ENCODE results near the gene KCNJ14.
"Not testable (repeated sequence)": the region's sequence is repeated elsewhere in the genome, so short reads cannot be mapped to it uniquely, and the experiment has no call there.

KCNJ14 gene

DNA sequence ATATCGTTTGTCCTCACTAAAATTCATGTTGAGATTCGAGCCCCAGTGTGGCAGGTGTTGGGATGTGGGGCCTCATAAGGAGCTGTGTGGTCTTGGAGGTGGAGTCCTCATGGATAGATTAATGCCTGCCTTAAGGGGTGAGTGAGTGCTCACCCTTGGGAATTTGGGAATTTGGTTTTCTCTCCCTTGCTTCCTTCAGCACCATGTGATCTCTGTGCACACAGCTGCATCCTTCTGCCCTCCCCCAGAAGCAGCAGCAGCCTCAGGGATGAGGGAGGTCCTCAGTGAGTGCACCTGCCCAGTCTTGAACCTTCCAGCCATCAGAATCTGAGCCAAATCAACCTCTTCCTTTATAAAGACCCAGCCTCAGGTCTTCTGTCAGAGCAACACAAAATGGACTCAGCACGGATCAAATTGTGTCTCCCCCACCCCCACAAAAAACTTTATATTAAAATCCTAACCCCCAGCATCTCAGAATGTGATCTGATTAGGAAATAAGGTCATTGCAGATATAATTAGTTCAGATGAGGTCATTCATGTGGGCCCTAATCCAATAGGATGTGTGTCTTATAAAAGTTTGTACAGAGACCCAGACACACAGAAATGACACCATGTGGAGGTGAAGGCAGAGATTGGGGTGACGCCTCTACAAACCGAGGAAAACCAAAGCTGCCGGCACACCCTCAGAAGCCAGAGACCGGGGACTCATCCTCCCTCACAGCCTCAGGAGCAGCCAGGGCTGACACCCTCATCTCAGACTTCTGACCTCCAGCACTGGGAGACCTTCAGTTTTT, 26.7 kb downstream of the KCNJ14 start:
- Mint-ChIP-seq H3K27ac (no peak overlapping the region), H3K4me3 (no peak overlapping the region), H3K9me3 (no peaks in the 10 kb centered on the region), H3K4me1 (ENCODE audit: low read depth) (peaks cover 23% of the 10 kb centered on the region), H3K27me3 (peaks cover 32% of the 10 kb centered on the region), H3K36me3 (ENCODE audit: low read depth) (peaks cover 29% of the 10 kb centered on the region)
- intact Hi-C loops (cut with micrococcal nuclease) = no loop called here

DNA sequence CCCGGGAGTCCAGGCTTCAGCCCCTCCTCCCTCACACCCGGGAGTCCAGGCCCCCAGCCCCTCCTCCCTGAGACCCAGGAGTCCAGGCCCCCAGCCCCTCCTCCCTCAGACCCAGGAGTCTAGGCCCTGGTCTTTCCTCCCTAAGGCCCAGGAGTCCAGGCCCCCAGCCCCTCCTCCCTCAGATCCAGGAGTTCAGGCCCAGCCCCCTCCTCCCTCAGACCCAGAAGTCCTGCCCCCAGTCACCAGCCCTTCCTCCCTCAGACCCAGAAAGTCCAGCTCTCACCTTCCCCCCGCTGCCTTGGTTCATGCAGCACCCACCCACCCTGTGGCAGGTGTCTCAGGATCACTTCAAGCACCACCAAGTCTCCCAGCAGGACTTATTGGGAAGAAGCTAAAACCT, 27.9 kb downstream of the KCNJ14 start:
- intact Hi-C loops (cut with micrococcal nuclease) = no loop called here
- no peak overlapping the region for H3K27ac Mint-ChIP-seq
- no peaks in the 10 kb centered on the region for H3K9me3 Mint-ChIP-seq
- peaks cover 17% of the 10 kb centered on the region for H3K36me3 Mint-ChIP-seq (ENCODE audit: low read depth)
- peaks cover 23% of the 10 kb centered on the region for H3K4me1 Mint-ChIP-seq (ENCODE audit: low read depth)
- H3K27me3 Mint-ChIP-seq = peaks cover 40% of the 10 kb centered on the region
- H3K4me3 Mint-ChIP-seq = no peak overlapping the region

DNA sequence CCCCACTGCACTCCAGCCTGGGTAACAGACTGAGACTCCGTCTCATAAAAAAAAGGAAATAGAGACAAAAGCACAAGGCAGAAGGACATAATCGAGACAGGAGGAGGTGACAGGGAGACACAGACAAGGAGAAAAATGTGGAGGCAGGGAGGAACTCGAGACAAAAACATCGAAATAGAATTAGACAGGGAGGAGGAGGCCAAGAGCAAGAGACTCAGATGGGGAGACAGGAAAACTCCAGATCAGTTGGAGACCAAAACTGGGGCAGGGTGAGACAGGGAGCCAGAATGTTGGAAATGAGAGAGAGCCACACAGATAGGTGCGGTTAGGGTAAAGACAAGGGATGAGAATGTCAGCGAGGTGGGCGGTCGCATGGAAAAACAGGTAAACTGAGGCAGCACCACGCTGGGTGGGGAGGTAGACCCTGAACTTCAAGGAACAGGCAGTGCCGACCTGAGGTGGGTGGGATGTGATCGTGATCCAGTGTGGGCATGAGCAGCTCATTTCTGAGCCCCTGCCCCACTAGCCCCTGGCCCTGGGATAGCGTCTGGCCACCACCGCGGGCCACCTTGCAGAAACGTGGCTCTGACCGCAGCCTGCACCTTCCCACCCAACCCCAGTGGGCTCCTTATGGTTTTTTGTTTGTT, 29.0 kb downstream of the KCNJ14 start:
- intact Hi-C loops (cut with micrococcal nuclease) = no loop called here
- Mint-ChIP-seq H3K4me1 (ENCODE audit: low read depth) (peaks cover 19% of the 10 kb centered on the region), H3K27me3 (peaks cover 45% of the 10 kb centered on the region), H3K36me3 (ENCODE audit: low read depth) (peaks cover 6% of the 10 kb centered on the region), H3K4me3 (no peak overlapping the region), H3K27ac (no peak overlapping the region), H3K9me3 (no peaks in the 10 kb centered on the region)

DNA sequence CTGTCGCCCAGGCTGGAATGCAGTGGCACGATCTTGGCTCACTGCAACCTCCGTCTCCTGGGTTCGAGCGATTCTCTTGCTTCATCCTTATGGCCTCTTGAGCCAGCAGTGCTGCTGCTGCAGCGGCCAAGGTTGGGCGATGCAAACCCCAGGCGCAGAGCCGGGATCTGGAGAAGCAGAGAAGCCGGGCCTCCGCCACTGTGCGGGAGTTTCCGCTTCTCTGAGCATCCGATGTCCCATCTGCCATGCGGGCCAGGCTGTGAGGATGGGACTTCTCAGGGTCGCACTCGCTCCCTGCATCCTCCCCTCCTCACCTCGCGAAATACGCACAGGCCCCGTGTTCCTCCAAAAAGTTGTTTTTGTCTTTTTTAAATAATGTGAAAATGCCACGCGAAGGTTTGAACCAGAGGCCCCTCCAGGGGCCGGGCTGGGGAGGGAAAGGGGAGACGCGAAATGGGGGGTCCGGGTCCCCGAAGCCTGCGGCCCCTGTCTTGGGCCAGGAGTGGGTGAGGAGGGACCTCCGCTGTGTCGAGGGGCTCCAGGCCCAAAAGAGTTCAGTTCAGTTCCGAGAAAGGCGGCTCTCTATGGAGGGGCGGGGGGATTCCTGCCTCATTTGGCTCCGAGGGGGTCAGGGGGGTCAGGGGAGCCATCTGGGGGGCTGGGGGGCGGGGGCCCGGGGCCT, 29.7 kb downstream of the KCNJ14 start:
- H3K36me3 Mint-ChIP-seq (ENCODE audit: low read depth) = no peaks in the 10 kb centered on the region
- no peaks in the 10 kb centered on the region for H3K9me3 Mint-ChIP-seq

DNA sequence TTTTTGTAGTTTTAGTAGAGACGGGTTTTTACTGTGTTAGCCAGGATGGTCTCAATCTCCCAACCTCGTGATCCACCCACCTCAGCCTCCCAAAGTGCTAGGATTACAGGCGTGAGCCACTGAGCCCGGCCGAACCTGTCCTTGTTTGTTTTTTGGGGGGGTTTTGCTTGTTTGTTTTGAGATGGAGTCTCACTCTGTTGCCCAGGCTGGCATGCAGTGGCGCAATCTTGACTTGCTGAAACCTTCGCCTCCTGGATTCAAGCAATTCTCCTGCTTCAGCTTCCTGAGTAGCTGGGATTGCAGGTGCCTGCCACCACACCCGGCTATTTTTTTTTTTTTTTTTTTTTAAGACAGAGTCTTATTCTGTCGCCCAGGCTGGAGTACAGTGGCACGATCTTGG, 31.3 kb downstream of the KCNJ14 start:
- H3K9me3 Mint-ChIP-seq; intact Hi-C loops (cut with micrococcal nuclease); H3K36me3 Mint-ChIP-seq (ENCODE audit: low read depth); H3K27ac Mint-ChIP-seq; H3K4me3 Mint-ChIP-seq: not testable (repeated sequence)
- peaks cover 50% of the 10 kb centered on the region for H3K27me3 Mint-ChIP-seq
- peaks cover 11% of the 10 kb centered on the region for H3K4me1 Mint-ChIP-seq (ENCODE audit: low read depth)

More for the DNA sequence above, 29.7 kb downstream of the KCNJ14 start:
- Mint-ChIP-seq H3K4me1 (ENCODE audit: low read depth) (peaks cover 12% of the 10 kb centered on the region), H3K27ac (no peak overlapping the region), H3K4me3 (no peak overlapping the region), H3K27me3 (peaks cover 47% of the 10 kb centered on the region)
- intact Hi-C loops (cut with micrococcal nuclease) = no loop called here

DNA sequence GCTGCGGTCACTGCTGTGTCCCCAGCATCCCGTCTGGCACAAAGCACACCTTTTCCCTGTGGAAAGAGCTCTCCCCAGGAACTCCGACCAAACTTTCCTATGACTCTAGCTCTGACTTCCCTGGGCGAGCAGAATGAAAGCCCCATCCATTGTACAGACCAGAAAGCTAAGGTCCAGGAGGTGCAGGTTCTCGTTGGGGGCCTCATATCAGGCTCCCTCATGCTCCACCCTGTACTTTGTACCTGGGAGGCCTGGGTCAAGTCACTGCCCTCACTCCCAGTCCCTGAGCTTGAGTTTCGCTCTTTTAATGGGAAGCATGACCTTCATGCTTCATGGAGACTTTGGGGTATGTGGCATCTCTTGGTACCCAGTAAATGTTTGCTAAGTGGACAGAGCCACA, 32.2 kb downstream of the KCNJ14 start:
- Mint-ChIP-seq H3K4me1 (ENCODE audit: low read depth) (peaks cover 19% of the 10 kb centered on the region), H3K36me3 (ENCODE audit: low read depth) (no peaks in the 10 kb centered on the region), H3K27ac (no peak overlapping the region), H3K9me3 (no peaks in the 10 kb centered on the region), H3K4me3 (no peak overlapping the region), H3K27me3 (peaks cover 55% of the 10 kb centered on the region)
- intact Hi-C loops (cut with micrococcal nuclease) = no loop called here

DNA sequence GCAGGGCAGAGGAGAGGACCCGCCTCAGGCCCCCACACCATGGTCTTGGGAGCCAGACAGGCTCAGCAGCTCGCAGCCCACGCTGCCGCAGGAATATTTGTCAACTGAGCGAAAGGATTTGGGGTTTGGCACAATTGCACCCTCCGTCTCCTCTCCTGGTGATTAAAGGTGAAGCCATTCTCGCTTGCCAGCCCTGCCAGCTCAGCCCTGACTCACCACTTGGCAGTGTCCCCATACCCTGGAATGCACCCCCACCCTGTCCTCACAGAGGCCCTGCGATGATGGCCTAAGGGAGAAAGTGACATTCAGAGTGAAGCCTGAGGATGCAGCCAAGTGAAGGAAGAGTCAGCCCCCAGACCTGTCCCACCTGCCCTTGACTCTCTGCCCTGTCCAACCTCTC, 32.6 kb downstream of the KCNJ14 start:
- Mint-ChIP-seq H3K27ac (no peak overlapping the region), H3K27me3 (peaks cover 57% of the 10 kb centered on the region), H3K4me3 (no peak overlapping the region)

DNA sequence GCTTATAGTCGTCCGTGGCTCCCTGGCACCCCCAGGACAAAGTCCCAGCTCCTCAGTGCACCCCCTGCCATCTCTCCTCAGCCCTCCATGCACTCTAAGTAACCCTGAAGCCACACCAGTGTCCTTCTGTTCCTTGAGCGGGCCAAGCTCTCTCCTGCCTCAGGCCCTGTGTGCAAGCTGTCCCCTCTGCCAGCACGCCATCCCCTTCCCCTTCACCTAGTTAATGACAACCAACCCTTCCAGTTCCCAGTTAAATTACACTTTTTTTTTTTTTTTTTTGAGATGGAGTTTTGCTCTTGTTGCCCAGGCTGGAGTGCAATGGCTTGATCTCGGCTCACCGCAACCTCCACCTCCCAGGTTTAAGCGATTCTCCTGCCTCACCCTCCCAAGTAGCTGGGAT, 33.1 kb downstream of the KCNJ14 start:
- H3K9me3 Mint-ChIP-seq; H3K36me3 Mint-ChIP-seq (ENCODE audit: low read depth); H3K27ac Mint-ChIP-seq; intact Hi-C loops (cut with micrococcal nuclease); H3K4me3 Mint-ChIP-seq: not testable (repeated sequence)
- Mint-ChIP-seq H3K27me3 (peaks cover 56% of the 10 kb centered on the region), H3K4me1 (ENCODE audit: low read depth) (peaks cover 24% of the 10 kb centered on the region)

More for the DNA sequence above, 32.6 kb downstream of the KCNJ14 start:
- Mint-ChIP-seq H3K36me3 (ENCODE audit: low read depth) (no peaks in the 10 kb centered on the region), H3K9me3 (no peaks in the 10 kb centered on the region), H3K4me1 (ENCODE audit: low read depth) (peaks cover 23% of the 10 kb centered on the region)
- intact Hi-C loops (cut with micrococcal nuclease) = no loop called here

DNA sequence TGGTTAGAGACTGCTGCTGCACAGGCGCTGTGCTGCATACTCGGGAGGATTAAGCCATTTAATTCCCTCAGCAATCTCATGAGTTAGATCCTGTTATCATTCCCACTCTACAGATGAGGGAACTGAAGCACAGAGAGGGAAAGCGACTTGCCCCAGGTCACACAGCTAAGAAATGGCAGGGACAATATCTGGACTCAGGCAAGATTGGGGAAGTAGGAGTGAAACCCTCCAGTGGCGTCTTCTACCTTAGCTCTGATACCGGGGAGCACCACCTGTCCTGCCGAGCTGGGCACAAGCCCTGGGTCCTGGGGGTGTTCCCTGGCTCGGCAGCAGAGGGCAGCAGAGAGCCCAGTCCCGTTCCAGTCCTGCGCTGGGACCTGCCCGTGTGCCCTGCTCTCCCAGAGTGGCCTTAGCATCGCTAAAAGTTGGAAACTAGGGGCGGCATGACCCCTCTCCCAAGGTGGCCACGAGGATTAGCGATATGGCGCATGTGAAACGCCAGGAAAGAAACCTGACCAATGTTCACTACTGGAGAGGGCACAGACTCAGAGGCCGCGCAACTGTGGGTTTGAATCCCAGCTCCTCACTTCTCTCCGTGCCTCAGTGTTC, 34.3 kb downstream of the KCNJ14 start:
- Mint-ChIP-seq H3K4me1 (ENCODE audit: low read depth) (peaks cover 31% of the 10 kb centered on the region), H3K9me3 (no peaks in the 10 kb centered on the region), H3K27ac (no peak overlapping the region), H3K27me3 (peaks cover 57% of the 10 kb centered on the region), H3K4me3 (no peak overlapping the region), H3K36me3 (ENCODE audit: low read depth) (no peaks in the 10 kb centered on the region)
- intact Hi-C loops (cut with micrococcal nuclease) = loop anchor here (1.0 to 5.0 kb wide), 2 partner anchors 95 to 118 kb away; partner anchors contain the start of gene SPACA4

DNA sequence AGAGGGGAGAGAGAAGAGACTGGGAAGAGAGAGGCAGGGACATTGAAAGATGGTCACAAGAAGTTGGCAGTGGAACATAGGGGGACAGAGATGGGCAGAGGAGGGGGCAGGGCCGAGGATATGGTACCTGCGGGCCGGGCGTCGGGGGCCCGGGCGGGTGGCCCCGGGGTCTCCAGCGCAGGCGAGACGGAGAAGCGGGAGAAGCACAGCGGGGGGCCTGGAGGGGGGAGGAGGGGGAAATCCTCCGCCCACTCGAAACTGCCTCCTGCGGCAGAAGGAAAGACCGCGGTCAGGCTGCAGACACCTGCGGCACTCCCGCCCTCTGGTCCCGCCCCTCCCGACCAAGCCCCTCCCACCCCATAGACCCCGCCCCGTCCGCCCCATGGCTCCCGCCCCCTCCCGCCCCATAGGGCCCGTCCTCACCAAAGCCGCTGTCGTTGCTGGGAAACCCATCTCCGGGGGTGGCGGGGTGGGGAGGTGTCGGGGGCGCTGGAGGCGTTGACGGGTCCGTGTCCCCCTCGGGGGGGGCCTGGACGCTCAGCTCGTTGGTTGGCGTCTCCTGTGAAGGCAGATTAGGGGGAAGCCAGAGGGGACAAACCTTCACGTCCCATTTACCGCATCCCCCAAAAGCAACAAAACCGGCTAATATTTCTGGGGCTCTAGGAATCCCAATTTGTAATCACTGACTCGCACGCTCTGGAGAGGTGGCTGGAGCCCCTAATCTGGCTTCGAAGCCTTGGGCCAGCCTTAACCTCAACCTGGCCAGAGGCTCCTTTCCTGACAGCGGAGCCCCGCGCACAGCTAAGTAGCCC, 35.8 kb downstream of the KCNJ14 start:
- Mint-ChIP-seq H3K27me3 (peaks cover 60% of the 10 kb centered on the region), H3K9me3 (no peaks in the 10 kb centered on the region), H3K27ac (peak overlapping the region; percentile 90), H3K36me3 (ENCODE audit: low read depth) (no peaks in the 10 kb centered on the region), H3K4me3 (peak overlapping the region; percentile 17), H3K4me1 (ENCODE audit: low read depth) (peaks cover 45% of the 10 kb centered on the region)
- intact Hi-C loops (cut with micrococcal nuclease) = loop anchor here (5.0 kb wide), 1 partner anchor 116 kb away; the partner anchor contains the start of gene SPACA4

DNA sequence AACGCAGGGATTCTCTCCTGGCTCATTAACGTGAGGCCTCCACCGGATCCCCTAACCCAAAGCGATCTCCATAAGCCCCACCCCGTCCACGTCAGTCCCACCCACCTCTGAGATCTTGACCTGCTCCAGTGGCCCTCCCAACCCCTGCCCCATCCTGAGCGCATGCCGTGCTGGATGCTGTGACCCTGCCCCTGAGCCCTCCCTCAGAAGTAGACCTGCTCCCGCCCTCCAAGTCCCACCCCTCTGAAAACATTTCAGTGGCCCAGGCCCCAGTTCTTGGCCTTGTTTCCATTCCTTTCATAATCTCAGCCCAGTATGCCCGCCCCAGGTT, 36.4 kb downstream of the KCNJ14 start:
- intact Hi-C loops (cut with micrococcal nuclease) = loop anchor here (1.0 to 5.0 kb wide), 2 partner anchors 22 to 116 kb away; partner anchors contain the start of genes CYTH2 and SPACA4
- peaks cover 59% of the 10 kb centered on the region for H3K27me3 Mint-ChIP-seq

DNA sequence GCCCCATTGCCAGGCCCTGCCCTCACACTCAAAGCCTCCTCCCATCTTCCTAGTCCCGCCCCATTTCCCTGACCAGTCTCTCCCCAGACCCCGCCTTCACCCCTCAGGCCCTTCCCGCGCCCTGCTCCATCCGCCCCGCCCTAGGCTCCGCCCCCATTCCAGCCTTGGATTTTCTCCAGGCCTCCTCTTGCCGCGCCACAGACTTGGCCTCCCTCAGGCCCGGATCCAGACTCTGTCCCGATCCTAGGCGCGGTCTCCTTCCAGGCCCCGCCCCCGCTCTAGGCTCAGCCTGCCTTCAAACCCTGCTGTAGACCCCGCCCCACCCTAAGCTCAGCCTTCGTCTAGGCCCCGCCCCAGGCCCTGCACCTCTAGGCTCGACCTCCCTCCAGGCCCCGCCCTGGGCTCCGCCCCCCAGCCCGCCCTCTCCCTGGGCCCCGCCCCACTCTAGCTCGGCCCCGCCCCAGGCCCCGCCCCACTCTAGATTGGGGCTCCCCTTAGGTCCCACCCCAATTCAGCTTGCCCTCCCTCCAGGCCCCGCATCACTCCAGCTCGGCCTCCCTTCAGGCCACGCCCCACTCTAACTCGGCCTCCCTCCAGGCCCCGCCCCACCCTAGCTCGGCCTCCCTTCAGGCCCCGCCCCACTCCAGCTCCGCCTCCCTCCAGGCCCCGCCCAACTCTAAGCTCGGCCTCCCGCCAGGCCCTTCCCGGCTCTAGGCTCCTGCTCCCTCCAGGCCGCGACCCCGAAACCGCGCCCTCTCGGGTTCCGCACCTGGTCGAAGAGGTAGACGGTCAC, 37.7 kb downstream of the KCNJ14 start:
- peaks cover 65% of the 10 kb centered on the region for H3K27me3 Mint-ChIP-seq
- peak overlapping the region; percentile 90 for H3K27ac Mint-ChIP-seq
- H3K36me3 Mint-ChIP-seq (ENCODE audit: low read depth) = no peaks in the 10 kb centered on the region
- H3K9me3 Mint-ChIP-seq = no peaks in the 10 kb centered on the region
- peaks cover 49% of the 10 kb centered on the region for H3K4me1 Mint-ChIP-seq (ENCODE audit: low read depth)
- H3K4me3 Mint-ChIP-seq = peak overlapping the region; percentile 82
- intact Hi-C loops (cut with micrococcal nuclease) = loop anchor here (1.0 to 5.0 kb wide), 2 partner anchors 24 to 114 kb away; partner anchors contain the start of genes CYTH2 and SPACA4

More for the DNA sequence above, 36.4 kb downstream of the KCNJ14 start:
- Mint-ChIP-seq H3K9me3 (no peaks in the 10 kb centered on the region), H3K4me3 (peak overlapping the region; percentile 17), H3K27ac (peak overlapping the region; percentile 90), H3K36me3 (ENCODE audit: low read depth) (no peaks in the 10 kb centered on the region), H3K4me1 (ENCODE audit: low read depth) (peaks cover 45% of the 10 kb centered on the region)
